GM12878 (cell line): ENCODE measurements around the gene CFLAR. TPM values are rescaled to one million over a fixed set of nuclear protein-coding genes. Genes with fewer than 3 reads are reported as not detected.
A peak's percentile ranks its signal among the peaks of the same experiment; 100 is the strongest.

Source experiments
- CBX5 ChIP-seq: sonication (generic); IDR thresholded peaks from 2 replicates; pipeline ENCODE4 v1.6.1; 2016; ENCODE audit warnings: low read depth, moderate library complexity, mild to moderate bottlenecking, inconsistent platforms
- EED ChIP-seq: sonication (generic); IDR thresholded peaks from 2 replicates; pipeline ENCODE4 v1.6.1; 2016; ENCODE audit warnings: antibody characterized with exemption, low read depth
- GABPA ChIP-seq: IDR thresholded peaks from 2 replicates; pipeline ENCODE4 v1.6.1; 2014; ENCODE audit warnings: antibody characterized with exemption, low read depth, mild to moderate bottlenecking, inconsistent platforms
- MEF2B ChIP-seq: fragments of 450-650 bp; IDR thresholded peaks from 2 replicates; pipeline ENCODE4 v1.6.1; 2018; ENCODE audit warnings: mild to moderate bottlenecking, moderate library complexity; ENCODE audit not compliant: partially characterized antibody, poor library complexity, severe bottlenecking
- MTA3 ChIP-seq: IDR thresholded peaks from 2 replicates; pipeline ENCODE4 v1.6.1; 2012; ENCODE audit warnings: low read length, inconsistent platforms, borderline replicate concordance
- MYB ChIP-seq: fragments of 150-350 bp; IDR thresholded peaks from 2 replicates; pipeline ENCODE4 v1.6.1; 2014; ENCODE audit warnings: mild to moderate bottlenecking, low read depth, low read length, borderline replicate concordance
- MYC ChIP-seq: IDR thresholded peaks from 2 replicates; pipeline ENCODE4 v1.6.1; 2011; ENCODE audit warnings: mild to moderate bottlenecking, low read length, moderate library complexity, inconsistent platforms; ENCODE audit not compliant: insufficient read depth, insufficient replicate concordance, insufficient read length, severe bottlenecking
- NBN ChIP-seq: fragments of 450-650 bp; IDR thresholded peaks from 2 replicates; pipeline ENCODE4 v1.6.1; 2016
- RB1 ChIP-seq: fragments of 450-650 bp; formaldehyde crosslinking; IDR thresholded peaks from 2 replicates; pipeline ENCODE4 v1.6.1; 2017; ENCODE audit warnings: mild to moderate bottlenecking, borderline replicate concordance
- SMAD1 ChIP-seq: fragments of 450-650 bp; IDR thresholded peaks from 2 replicates; pipeline ENCODE4 v1.6.1; 2018; ENCODE audit warnings: mild to moderate bottlenecking, low read depth; ENCODE audit not compliant: partially characterized antibody
- STAT3 ChIP-seq: IDR thresholded peaks from 2 replicates; pipeline ENCODE4 v1.6.1; 2011; ENCODE audit warnings: low read depth, low read length, improper control_type of control experiment
- SUZ12 ChIP-seq: fragments of 200-600 bp; sonication (generic); IDR thresholded peaks from one replicate; pipeline ENCODE4 v1.6.1; 2018; ENCODE audit warnings: antibody characterized with exemption, mild to moderate bottlenecking; ENCODE audit not compliant: unreplicated experiment
- YBX1 ChIP-seq: fragments of 450-650 bp; IDR thresholded peaks from 2 replicates; pipeline ENCODE4 v1.6.1; 2016; ENCODE audit warnings: antibody characterized with exemption
- ZSCAN29 ChIP-seq: fragments of 450-650 bp; IDR thresholded peaks from 2 replicates; pipeline ENCODE4 v1.6.1; 2017; ENCODE audit warnings: mild to moderate bottlenecking, moderate library complexity
- polyA plus RNA-seq, 11 experiments: library from polyadenylated mRNA; depleted of rRNA in 4 of 11; unstranded in 6 of 11; stranded (reverse) in 5 of 11; fragments of >200 nt; fragmentation: Nextera tagmentation in 4 of 11; fragmentation: Illumina TruSeq in 1 of 11; extraction: Ambion mirVana in 4 of 11; extraction: Trizol in 1 of 11; gene quantifications; 1 replicate in 1 of 11; 2 replicates in 10 of 11; pipeline versions ENCODE4 v1.2.1 to v1.2.3, GENCODE V29; 2011 to 2016; ENCODE audit warnings: inconsistent platforms in 2 of 11, missing spikeins in 2 of 11, low read depth in 1 of 11
- total RNA-seq, 4 experiments: library from RNA; depleted of rRNA in 3 of 4; stranded (reverse); fragments of >200 nt in 3 of 4; fragmentation: Illumina TruSeq in 1 of 4; extraction: Trizol in 1 of 4; gene quantifications; 2 replicates each; pipeline versions ENCODE4 v1.2.1 to v1.2.3, GENCODE V29; 2013 to 2021
- TF ChIP-seq, protein P1 (sequence below): fragments of 450-650 bp; IDR thresholded peaks from 2 replicates; pipeline ENCODE4 v1.6.1; 2018; ENCODE audit warnings: mild to moderate bottlenecking, low read depth, moderate library complexity; ENCODE audit not compliant: partially characterized antibody
- TF ChIP-seq, protein P2 (sequence below): fragments of 150-350 bp; IDR thresholded peaks from 2 replicates; pipeline ENCODE4 v1.6.1; 2016; ENCODE audit warnings: low read depth, low read length
- TF ChIP-seq, protein P3 (sequence below): IDR thresholded peaks from 2 replicates; pipeline ENCODE4 v1.6.1; 2011; ENCODE audit warnings: borderline replicate concordance, low read depth, mild to moderate bottlenecking, moderate library complexity, mixed read lengths, low read length; ENCODE audit not compliant: insufficient read depth; ENCODE audit errors: extremely low read length
- TF ChIP-seq, protein P4 (sequence below): fragments of 150-350 bp; IDR thresholded peaks from 2 replicates; pipeline ENCODE4 v1.6.1; 2014; ENCODE audit warnings: mild to moderate bottlenecking, low read depth, low read length
- TF ChIP-seq, protein P5 (sequence below): IDR thresholded peaks from 2 replicates; pipeline ENCODE4 v1.6.1; 2011; ENCODE audit warnings: low read depth, mild to moderate bottlenecking, low read length, moderate library complexity, borderline replicate concordance; ENCODE audit errors: extremely low read depth

CFLAR gene
- total and polyA plus RNA-seq, 10 of the 15 experiments (the other 5 are each of a cell fraction or from before 2014, with no cell fraction given): 80.6 to 181 (median 101) TPM

DNA sequence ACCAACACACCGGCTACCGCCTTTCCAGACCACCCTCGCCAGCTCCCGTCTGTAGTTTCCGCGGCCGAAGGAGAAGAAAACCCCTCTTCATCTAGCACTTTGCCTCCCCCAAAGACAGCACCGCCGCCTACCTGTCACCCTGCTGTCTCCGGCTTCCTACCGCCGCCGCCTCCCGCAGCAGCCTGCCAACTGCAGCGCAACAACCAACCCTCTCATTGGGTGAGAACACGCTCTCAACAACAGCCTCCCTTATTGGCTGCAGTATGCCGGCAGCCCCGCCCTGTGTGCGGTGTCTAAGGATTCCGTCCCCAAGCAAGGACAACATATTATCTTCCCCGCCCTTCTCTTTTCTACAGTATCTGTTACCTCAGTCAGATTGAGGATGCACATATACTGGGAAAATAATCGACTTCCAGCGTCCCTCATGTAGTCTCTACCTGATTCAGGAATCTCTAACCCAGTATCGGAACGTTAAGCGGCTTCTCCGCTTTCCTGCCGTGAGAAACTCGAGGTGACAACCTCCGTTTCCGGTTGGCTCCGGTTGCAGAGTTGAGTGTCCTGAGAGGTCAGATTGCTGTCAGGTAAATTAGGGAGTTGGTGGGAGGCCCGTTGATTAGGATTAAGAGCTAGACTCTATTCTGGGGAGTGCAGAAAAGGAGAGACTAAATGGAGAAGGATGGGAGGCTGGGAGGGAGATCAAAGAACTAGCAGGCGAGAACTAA is 44.3 kb upstream of the CFLAR start, which contains the start of the genes HYCC2 and NDUFB3 (continued):
- TF ChIP-seq, protein P1, sequence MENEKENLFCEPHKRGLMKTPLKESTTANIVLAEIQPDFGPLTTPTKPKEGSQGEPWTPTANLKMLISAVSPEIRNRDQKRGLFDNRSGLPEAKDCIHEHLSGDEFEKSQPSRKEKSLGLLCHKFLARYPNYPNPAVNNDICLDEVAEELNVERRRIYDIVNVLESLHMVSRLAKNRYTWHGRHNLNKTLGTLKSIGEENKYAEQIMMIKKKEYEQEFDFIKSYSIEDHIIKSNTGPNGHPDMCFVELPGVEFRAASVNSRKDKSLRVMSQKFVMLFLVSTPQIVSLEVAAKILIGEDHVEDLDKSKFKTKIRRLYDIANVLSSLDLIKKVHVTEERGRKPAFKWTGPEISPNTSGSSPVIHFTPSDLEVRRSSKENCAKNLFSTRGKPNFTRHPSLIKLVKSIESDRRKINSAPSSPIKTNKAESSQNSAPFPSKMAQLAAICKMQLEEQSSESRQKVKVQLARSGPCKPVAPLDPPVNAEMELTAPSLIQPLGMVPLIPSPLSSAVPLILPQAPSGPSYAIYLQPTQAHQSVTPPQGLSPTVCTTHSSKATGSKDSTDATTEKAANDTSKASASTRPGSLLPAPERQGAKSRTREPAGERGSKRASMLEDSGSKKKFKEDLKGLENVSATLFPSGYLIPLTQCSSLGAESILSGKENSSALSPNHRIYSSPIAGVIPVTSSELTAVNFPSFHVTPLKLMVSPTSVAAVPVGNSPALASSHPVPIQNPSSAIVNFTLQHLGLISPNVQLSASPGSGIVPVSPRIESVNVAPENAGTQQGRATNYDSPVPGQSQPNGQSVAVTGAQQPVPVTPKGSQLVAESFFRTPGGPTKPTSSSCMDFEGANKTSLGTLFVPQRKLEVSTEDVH: peak; percentile 98
- TF ChIP-seq CBX5 (no peak), YBX1 (no peak), RB1 (peak; percentile 96; the same call in 1 of the 2 replicates), MYB (no peak), ZSCAN29 (peak; percentile 66; the same call in 1 of the 2 replicates), SMAD1 (no peak), EED (no peak), MEF2B (peak; percentile 67), SUZ12 (no peak), STAT3 (no peak), NBN (peak; percentile 97), GABPA (peak; percentile 100), MTA3 (no peak; the same call in 1 of the 2 replicates), MYC (no peak)
- TF ChIP-seq, protein P2, sequence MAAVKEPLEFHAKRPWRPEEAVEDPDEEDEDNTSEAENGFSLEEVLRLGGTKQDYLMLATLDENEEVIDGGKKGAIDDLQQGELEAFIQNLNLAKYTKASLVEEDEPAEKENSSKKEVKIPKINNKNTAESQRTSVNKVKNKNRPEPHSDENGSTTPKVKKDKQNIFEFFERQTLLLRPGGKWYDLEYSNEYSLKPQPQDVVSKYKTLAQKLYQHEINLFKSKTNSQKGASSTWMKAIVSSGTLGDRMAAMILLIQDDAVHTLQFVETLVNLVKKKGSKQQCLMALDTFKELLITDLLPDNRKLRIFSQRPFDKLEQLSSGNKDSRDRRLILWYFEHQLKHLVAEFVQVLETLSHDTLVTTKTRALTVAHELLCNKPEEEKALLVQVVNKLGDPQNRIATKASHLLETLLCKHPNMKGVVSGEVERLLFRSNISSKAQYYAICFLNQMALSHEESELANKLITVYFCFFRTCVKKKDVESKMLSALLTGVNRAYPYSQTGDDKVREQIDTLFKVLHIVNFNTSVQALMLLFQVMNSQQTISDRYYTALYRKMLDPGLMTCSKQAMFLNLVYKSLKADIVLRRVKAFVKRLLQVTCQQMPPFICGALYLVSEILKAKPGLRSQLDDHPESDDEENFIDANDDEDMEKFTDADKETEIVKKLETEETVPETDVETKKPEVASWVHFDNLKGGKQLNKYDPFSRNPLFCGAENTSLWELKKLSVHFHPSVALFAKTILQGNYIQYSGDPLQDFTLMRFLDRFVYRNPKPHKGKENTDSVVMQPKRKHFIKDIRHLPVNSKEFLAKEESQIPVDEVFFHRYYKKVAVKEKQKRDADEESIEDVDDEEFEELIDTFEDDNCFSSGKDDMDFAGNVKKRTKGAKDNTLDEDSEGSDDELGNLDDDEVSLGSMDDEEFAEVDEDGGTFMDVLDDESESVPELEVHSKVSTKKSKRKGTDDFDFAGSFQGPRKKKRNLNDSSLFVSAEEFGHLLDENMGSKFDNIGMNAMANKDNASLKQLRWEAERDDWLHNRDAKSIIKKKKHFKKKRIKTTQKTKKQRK: no peak
- TF ChIP-seq, protein P3, sequence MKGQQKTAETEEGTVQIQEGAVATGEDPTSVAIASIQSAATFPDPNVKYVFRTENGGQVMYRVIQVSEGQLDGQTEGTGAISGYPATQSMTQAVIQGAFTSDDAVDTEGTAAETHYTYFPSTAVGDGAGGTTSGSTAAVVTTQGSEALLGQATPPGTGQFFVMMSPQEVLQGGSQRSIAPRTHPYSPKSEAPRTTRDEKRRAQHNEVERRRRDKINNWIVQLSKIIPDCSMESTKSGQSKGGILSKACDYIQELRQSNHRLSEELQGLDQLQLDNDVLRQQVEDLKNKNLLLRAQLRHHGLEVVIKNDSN: no peak
- TF ChIP-seq, protein P4, sequence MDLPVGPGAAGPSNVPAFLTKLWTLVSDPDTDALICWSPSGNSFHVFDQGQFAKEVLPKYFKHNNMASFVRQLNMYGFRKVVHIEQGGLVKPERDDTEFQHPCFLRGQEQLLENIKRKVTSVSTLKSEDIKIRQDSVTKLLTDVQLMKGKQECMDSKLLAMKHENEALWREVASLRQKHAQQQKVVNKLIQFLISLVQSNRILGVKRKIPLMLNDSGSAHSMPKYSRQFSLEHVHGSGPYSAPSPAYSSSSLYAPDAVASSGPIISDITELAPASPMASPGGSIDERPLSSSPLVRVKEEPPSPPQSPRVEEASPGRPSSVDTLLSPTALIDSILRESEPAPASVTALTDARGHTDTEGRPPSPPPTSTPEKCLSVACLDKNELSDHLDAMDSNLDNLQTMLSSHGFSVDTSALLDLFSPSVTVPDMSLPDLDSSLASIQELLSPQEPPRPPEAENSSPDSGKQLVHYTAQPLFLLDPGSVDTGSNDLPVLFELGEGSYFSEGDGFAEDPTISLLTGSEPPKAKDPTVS: 0 out of 2 replicates have a peak, but pooled peaks have one; percentile 56
- TF ChIP-seq, protein P5, sequence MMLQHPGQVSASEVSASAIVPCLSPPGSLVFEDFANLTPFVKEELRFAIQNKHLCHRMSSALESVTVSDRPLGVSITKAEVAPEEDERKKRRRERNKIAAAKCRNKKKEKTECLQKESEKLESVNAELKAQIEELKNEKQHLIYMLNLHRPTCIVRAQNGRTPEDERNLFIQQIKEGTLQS: no peak
